GM21515 (cell line): Measurements from ENCODE around the gene TNFSF15.

Experiments used
- ATAC-seq: cut with Tn5 transposase; IDR thresholded peaks from one replicate; pipeline ENCODE4 v1.9.1; 2021; ENCODE audit not compliant: unreplicated experiment

Gene TNFSF15

GRCh38 chr9:114825126-114825795 lies 19.4 kb upstream of the TNFSF15 start:
- ATAC-seq, result no peak

GRCh38 chr9:114824110-114824509 lies 18.3 kb upstream of the TNFSF15 start:
- no peak for ATAC-seq

- ATAC-seq, result no peak
Observed at GRCh38 chr9:114823441-114823840, 17.6 kb upstream of the TNFSF15 start.

GRCh38 chr9:114822708-114823107 lies 16.9 kb upstream of the TNFSF15 start:
- ATAC-seq, result no peak

- no peak for ATAC-seq
Observed at GRCh38 chr9:114820776-114821501, 15.1 kb upstream of the TNFSF15 start.

GRCh38 chr9:114818178-114818577 lies 12.3 kb upstream of the TNFSF15 start:
- ATAC-seq, result no peak

- no peak for ATAC-seq
Observed at GRCh38 chr9:114813717-114814418, 8.0 kb upstream of the TNFSF15 start.

- ATAC-seq, result no peak
Observed at GRCh38 chr9:114811966-114812636, 6.3 kb upstream of the TNFSF15 start.

GRCh38 chr9:114811301-114811700 lies 5.5 kb upstream of the TNFSF15 start:
- no peak for ATAC-seq

GRCh38 chr9:114810614-114811013 lies 4.8 kb upstream of the TNFSF15 start:
- ATAC-seq, result no peak

GRCh38 chr9:114806526-114806900 lies 674 bp upstream of the TNFSF15 start:
- peak; percentile 31 for ATAC-seq

GRCh38 chr9:114804505-114804904 lies 1.3 kb downstream of the TNFSF15 start:
- no peak for ATAC-seq

- ATAC-seq, result no peak
Observed at GRCh38 chr9:114803479-114804265, 2.2 kb downstream of the TNFSF15 start.

GRCh38 chr9:114799925-114800324 lies 5.9 kb downstream of the TNFSF15 start:
- ATAC-seq, result no peak

- no peak for ATAC-seq
Observed at GRCh38 chr9:114799441-114799840, 6.4 kb downstream of the TNFSF15 start.

GRCh38 chr9:114798780-114799427 lies 6.9 kb downstream of the TNFSF15 start:
- ATAC-seq, result no peak

- no peak for ATAC-seq
Observed at GRCh38 chr9:114798101-114798500, 7.7 kb downstream of the TNFSF15 start.

- no peak for ATAC-seq
Observed at GRCh38 chr9:114792396-114792795, 13.4 kb downstream of the TNFSF15 start.

GRCh38 chr9:114791736-114792135 lies 14.1 kb downstream of the TNFSF15 start:
- no peak for ATAC-seq

- ATAC-seq, result no peak
Observed at GRCh38 chr9:114791312-114791711, 14.5 kb downstream of the TNFSF15 start.
